Measurements from ENCODE around the gene SCD5. TPM values are rescaled to one million over a fixed set of nuclear protein-coding genes. Genes with fewer than 3 reads are reported as not detected.

SCD5 gene
- total and polyA plus RNA-seq, 3 donors from 2014 or later = 76.4 to 161 (median 149) TPM

- no peak for DNase-seq
- Histone ChIP-seq H3K4me3 (no peak overlapping the region), H3K4me1 (no peaks in the 10 kb centered on the region), H3K27ac (no peak overlapping the region), H3K36me3 (ENCODE audit: low read depth, missing control alignments) (no peaks in the 10 kb centered on the region), H3K9me3 (no peaks in the 10 kb centered on the region), H3K27me3 (no peaks in the 10 kb centered on the region)
- 62 to 67% methylated on average over 3 of the region's 3 CpGs for WGBS, 2 donors
- intact Hi-C loops (cut with DNase I; ENCODE audit: low total_unique reads) = no loop called here
- no peak for TF ChIP-seq POLR2A (IDR thresholded peaks at IDR 0.05)
These were observed 150.2 kb downstream of the SCD5 start for GRCh38 chr4:82648356-82648755.

- no peak overlapping the region for H3K4me3 ChIP-seq
- no peak for TF ChIP-seq POLR2A (IDR thresholded peaks at IDR 0.05)
- no peak for TF ChIP-seq CTCF (IDR thresholded peaks at IDR 0.05)
- no peaks in the 10 kb centered on the region for H3K27me3 ChIP-seq
- H3K27ac ChIP-seq = no peak overlapping the region
- DNase-seq = no peak
- no peaks in the 10 kb centered on the region for H3K4me1 ChIP-seq
- 66 to 76% methylated on average over 5 of the region's 5 CpGs for WGBS, 2 donors
- H3K36me3 ChIP-seq (ENCODE audit: low read depth, missing control alignments) = no peaks in the 10 kb centered on the region
- H3K9me3 ChIP-seq = no peaks in the 10 kb centered on the region
- intact Hi-C loops (cut with DNase I; ENCODE audit: low total_unique reads) = no loop called here
These were observed 152.5 kb downstream of the SCD5 start for GRCh38 chr4:82645936-82646565.

GRCh38 chr4:82644734-82645126, 153.9 kb downstream of the SCD5 start:
- no peaks in the 10 kb centered on the region for H3K36me3 ChIP-seq (ENCODE audit: low read depth, missing control alignments)
- H3K4me3 ChIP-seq = no peak overlapping the region
- 60 to 66% methylated on average over 4 of the region's 4 CpGs for WGBS, 2 donors
- TF ChIP-seq CTCF (IDR thresholded peaks at IDR 0.05) (no peak), POLR2A (IDR thresholded peaks at IDR 0.05) (no peak)
- H3K27me3 ChIP-seq = no peaks in the 10 kb centered on the region
- H3K27ac ChIP-seq = no peak overlapping the region
- H3K4me1 ChIP-seq = peaks cover 10% of the 10 kb centered on the region
- intact Hi-C loops (cut with DNase I; ENCODE audit: low total_unique reads) = no loop called here
- H3K9me3 ChIP-seq = no peaks in the 10 kb centered on the region
- DNase-seq = no peak

- Histone ChIP-seq H3K9me3 (no peaks in the 10 kb centered on the region), H3K27ac (no peak overlapping the region), H3K27me3 (no peaks in the 10 kb centered on the region), H3K36me3 (ENCODE audit: low read depth, missing control alignments) (no peaks in the 10 kb centered on the region), H3K4me3 (no peak overlapping the region), H3K4me1 (peaks cover 10% of the 10 kb centered on the region)
- intact Hi-C loops (cut with DNase I; ENCODE audit: low total_unique reads) = no loop called here
- DNase-seq = no peak
- TF ChIP-seq CTCF (IDR thresholded peaks at IDR 0.05) = no peak
- TF ChIP-seq POLR2A (IDR thresholded peaks at IDR 0.05) = no peak
- WGBS, 2 donors = 85 to 90% methylated on average over 5 of the region's 5 CpGs
These were observed 154.4 kb downstream of the SCD5 start for GRCh38 chr4:82643994-82644733.

- 78 to 88% methylated on average over 7 of the region's 7 CpGs for WGBS, 2 donors
- TF ChIP-seq POLR2A (IDR thresholded peaks at IDR 0.05) (no peak), CTCF (IDR thresholded peaks at IDR 0.05) (no peak)
- no peak overlapping the region for H3K4me3 ChIP-seq
- peaks cover 10% of the 10 kb centered on the region for H3K4me1 ChIP-seq
- intact Hi-C loops (cut with DNase I; ENCODE audit: low total_unique reads) = no loop called here
- no peak for DNase-seq
- no peaks in the 10 kb centered on the region for H3K9me3 ChIP-seq
- H3K27me3 ChIP-seq = no peaks in the 10 kb centered on the region
- H3K27ac ChIP-seq = no peak overlapping the region
- no peaks in the 10 kb centered on the region for H3K36me3 ChIP-seq (ENCODE audit: low read depth, missing control alignments)
These were observed 156.3 kb downstream of the SCD5 start for GRCh38 chr4:82642331-82642730.
